ENCODE results near the gene DIAPH1. TPM values are rescaled to one million over a fixed set of nuclear protein-coding genes. Genes with fewer than 3 reads are reported as not detected.

DIAPH1 gene
- total RNA-seq, 4 donors from 2014 or later = 48.2 to 65.0 (median 55.0) TPM

GRCh38 chr5:141618030-141618803, 583 bp downstream of the DIAPH1 start:
- TF ChIP-seq CTCF (IDR thresholded peaks at IDR 0.05; ENCODE audit: low read depth) = no peak

- TF ChIP-seq CTCF (IDR thresholded peaks at IDR 0.05; ENCODE audit: low read depth) = no peak
Observed at GRCh38 chr5:141617682-141618029, 1.1 kb downstream of the DIAPH1 start.

GRCh38 chr5:141617128-141617527, 1.7 kb downstream of the DIAPH1 start:
- no peak for TF ChIP-seq CTCF (IDR thresholded peaks at IDR 0.05; ENCODE audit: low read depth)

- no peak for TF ChIP-seq CTCF (IDR thresholded peaks at IDR 0.05; ENCODE audit: low read depth)
Observed at GRCh38 chr5:141615991-141616720, 2.6 kb downstream of the DIAPH1 start.

GRCh38 chr5:141613344-141613743, 5.5 kb downstream of the DIAPH1 start:
- no peak for TF ChIP-seq CTCF (IDR thresholded peaks at IDR 0.05; ENCODE audit: low read depth)

GRCh38 chr5:141611289-141611688, 7.5 kb downstream of the DIAPH1 start:
- TF ChIP-seq CTCF (IDR thresholded peaks at IDR 0.05; ENCODE audit: low read depth) = no peak

- no peak for TF ChIP-seq CTCF (IDR thresholded peaks at IDR 0.05; ENCODE audit: low read depth)
Observed at GRCh38 chr5:141609044-141609443, 9.8 kb downstream of the DIAPH1 start.
